Cardiac fibroblast (primary cell): ENCODE measurements around the gene RARB.

ENCODE experiments used
- DNase-seq, 2 donors: peaks; one replicate each; pipeline versions ENCODE4 v3.0.0 to v3.0.0-alpha.2; 2010; ENCODE audit warnings: low read depth in 2 of 2
- H3K4me3 ChIP-seq, 2 donors: replicated peaks in 1 of 2; 1 replicate in 1 of 2; 2 replicates in 1 of 2; pipeline ENCODE4 v1.5.1; 2011; ENCODE audit warnings: low read depth in 2 of 2, low read length in 2 of 2, mild to moderate bottlenecking in 2 of 2, moderate library complexity in 1 of 2
- CTCF ChIP-seq: IDR thresholded peaks from one replicate; pipeline ENCODE4 v1.5.1; 2011; ENCODE audit warnings: low read depth, mild to moderate bottlenecking, low read length, inconsistent platforms

The RARB gene

GRCh38 chr3:25578059-25578458, 150.0 kb downstream of the RARB start:
- no peak overlapping the region for H3K4me3 ChIP-seq
- TF ChIP-seq CTCF: no peak
- DNase-seq: no peak

GRCh38 chr3:25580534-25580933, 152.5 kb downstream of the RARB start:
- DNase-seq: no peak
- TF ChIP-seq CTCF: no peak
- H3K4me3 ChIP-seq: no peak overlapping the region

GRCh38 chr3:25581335-25581734, 153.3 kb downstream of the RARB start:
- H3K4me3 ChIP-seq: no peak overlapping the region
- TF ChIP-seq CTCF: no peak
- DNase-seq: no peak

- DNase-seq: no peak
- no peak overlapping the region for H3K4me3 ChIP-seq
- TF ChIP-seq CTCF: no peak
Observed at GRCh38 chr3:25581823-25582222, 153.8 kb downstream of the RARB start.

- H3K4me3 ChIP-seq: no peak overlapping the region
- TF ChIP-seq CTCF: no peak
- peak; percentile 62 to 92 for DNase-seq
Observed at GRCh38 chr3:25582242-25582641, 154.2 kb downstream of the RARB start.

- DNase-seq: no peak
- TF ChIP-seq CTCF: no peak
Observed at GRCh38 chr3:25583343-25583742, 155.3 kb downstream of the RARB start.

GRCh38 chr3:25584011-25584789, 156.1 kb downstream of the RARB start:
- H3K4me3 ChIP-seq: no peak overlapping the region
- no peak for DNase-seq
- TF ChIP-seq CTCF: no peak

More at GRCh38 chr3:25583343-25583742, 155.3 kb downstream of the RARB start:
- H3K4me3 ChIP-seq: no peak overlapping the region
